Measurements from ENCODE around the gene INMT. TPM values are rescaled to one million over a fixed set of nuclear protein-coding genes. Genes with fewer than 3 reads are reported as not detected.

The INMT gene
- total RNA-seq, 2 experiments from 2014 or later: 0.24 TPM; not detected in 1

DNA sequence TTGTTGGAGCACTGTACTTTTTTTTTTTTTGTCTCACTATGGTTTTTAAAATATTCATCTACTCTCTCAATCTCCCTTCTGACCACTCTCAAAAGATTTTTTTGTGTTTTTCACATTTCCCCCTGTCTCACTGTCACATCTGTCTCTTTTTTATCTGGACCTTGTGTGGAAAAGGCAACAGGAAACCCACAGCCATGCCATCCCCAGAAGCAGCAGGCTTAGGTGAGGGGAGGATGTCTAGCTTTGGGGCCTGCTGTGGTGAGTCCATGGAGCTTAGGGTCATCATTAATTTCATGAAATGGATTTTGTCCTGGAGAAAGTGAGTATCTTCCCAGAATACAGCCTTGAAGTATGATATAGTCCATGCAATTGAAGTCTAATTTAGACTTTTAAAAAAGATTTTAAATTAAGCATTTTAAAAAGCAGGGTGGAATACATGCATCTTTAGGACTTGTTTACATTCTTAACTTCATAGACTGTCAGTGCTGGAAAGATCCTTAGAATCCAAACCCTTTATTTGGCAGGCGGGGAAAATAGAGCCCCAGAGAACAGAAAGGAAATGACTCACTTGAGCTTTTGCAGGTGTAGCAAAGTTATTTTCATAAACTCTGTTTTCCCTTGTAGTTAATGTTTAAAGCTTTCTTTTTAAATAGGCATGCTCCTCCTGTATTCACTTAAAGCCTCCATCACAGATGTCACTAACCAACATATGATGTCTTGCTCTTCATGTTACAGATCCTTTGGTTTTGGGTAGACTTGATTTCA lies 44.4 kb downstream of the INMT start:
- Mint-ChIP-seq H3K4me1 (ENCODE audit: low read depth) (peaks cover 13% of the 10 kb centered on the region), H3K36me3 (ENCODE audit: low read depth) (no peaks in the 10 kb centered on the region), H3K4me3 (no peak overlapping the region), H3K27me3 (ENCODE audit: low read depth) (no peaks in the 10 kb centered on the region), H3K9me3 (no peaks in the 10 kb centered on the region), H3K27ac (no peak overlapping the region)
- intact Hi-C loops (cut with micrococcal nuclease): loop anchor here (2.0 kb wide), 1 partner anchor 25 kb away; the partner anchor contains the start of gene MINDY4
- no peak for DNase-seq
- CTCF ChIA-PET: interaction anchor here (0.6 to 1.2 kb wide), 5 partner anchors 19 to 685 kb away, joined by 3 to 5 read pairs (median 4); no protein-coding TSS in a partner anchor

DNA sequence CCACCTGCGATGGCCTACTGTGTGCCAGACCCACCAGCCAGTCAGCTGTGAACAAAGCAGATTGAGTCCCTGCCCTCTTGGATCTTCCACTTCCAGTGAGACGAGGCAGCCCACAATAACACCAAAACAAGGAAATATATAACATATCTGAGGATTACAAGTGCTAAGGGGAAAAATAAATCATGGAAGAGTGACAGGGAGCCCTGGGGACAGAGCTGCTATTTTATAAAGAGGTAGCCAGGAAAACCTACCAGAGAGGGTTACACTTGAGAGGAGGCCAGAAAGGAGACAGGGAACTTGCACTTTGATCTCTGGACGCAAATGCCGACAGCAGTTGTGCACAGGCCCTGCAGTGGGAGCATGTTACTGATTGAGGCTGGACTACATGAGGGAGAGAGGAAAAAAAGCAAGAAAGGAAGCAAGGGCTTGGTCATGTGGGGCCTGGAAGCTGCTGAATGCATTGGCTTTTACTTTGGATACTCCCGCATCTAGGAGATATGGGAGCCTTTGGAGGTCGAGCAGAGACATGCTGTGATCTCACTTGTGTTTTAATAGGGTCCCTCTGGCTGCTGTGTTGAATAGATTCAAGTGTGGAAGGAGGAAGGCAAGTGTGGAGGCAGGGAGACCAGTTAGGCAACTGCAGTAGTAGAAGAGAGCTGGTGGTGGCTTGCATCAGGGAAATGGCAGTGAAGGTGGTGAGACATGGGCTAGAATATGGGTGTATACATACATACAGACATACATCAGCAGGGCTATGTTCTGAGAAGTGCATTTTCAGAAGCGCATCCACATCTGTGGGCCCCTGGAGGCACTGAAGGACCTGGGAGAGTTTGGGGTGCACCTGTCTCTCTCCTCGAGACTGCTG lies 45.5 kb downstream of the INMT start:
- CTCF ChIA-PET: interaction anchor here (0.6 to 1.2 kb wide), 3 partner anchors 185 to 684 kb away, joined by 3 to 4 read pairs (median 4); no protein-coding TSS in a partner anchor
- DNase-seq: no peak
- Mint-ChIP-seq H3K4me3 (no peak overlapping the region), H3K27me3 (ENCODE audit: low read depth) (no peaks in the 10 kb centered on the region), H3K36me3 (ENCODE audit: low read depth) (no peaks in the 10 kb centered on the region), H3K9me3 (no peaks in the 10 kb centered on the region), H3K4me1 (ENCODE audit: low read depth) (peaks cover 13% of the 10 kb centered on the region), H3K27ac (no peak overlapping the region)
- intact Hi-C loops (cut with micrococcal nuclease): loop anchor here (2.0 kb wide), 1 partner anchor 27 kb away; the partner anchor contains the start of gene MINDY4

DNA sequence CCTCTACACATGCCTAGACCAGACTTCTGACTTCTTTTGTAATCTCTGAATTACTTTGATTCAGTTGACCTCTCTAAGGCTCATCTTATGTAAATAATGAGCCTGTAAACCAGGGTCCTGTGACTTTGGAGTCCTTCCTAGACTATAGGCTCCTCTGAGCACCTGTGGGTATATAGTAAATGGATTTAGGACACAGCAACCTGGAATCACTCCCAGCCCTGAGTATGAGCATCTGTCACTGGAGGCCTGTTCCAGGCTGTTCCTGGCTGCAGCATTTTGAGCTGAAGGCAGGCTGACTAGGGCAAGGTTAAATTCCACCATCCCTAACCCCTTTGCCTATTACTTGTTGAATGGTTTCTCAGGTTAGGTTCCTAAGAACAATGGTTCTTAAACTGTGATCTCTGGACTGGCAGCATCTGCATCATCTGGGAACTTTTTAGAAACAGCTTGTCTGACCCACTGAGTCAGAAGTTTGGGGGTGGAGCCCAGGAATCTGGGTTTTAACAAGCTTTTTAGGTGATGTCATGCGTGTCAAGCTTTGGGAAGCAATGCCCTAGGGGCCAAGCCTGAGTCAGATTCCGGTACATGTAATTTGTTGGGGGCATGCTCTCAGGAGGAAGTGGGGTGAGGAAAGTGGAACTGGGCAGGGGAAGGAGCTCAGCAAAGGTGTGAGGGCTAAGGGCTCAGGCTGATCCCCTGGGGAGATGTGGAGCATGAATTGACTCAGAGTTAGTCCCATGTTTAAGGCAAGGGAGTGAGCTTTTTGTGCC lies 47.5 kb downstream of the INMT start:
- H3K27me3 Mint-ChIP-seq (ENCODE audit: low read depth): no peaks in the 10 kb centered on the region
- no peak overlapping the region for H3K4me3 Mint-ChIP-seq
- peaks cover 13% of the 10 kb centered on the region for H3K4me1 Mint-ChIP-seq (ENCODE audit: low read depth)
- DNase-seq: no peak
- no peaks in the 10 kb centered on the region for H3K36me3 Mint-ChIP-seq (ENCODE audit: low read depth)
- no peak overlapping the region for H3K27ac Mint-ChIP-seq
- CTCF ChIA-PET: interaction anchor here (0.8 to 2.5 kb wide), 4 partner anchors 140 to 322 kb away, joined by 4 to 8 read pairs (median 4); no protein-coding TSS in a partner anchor
- H3K9me3 Mint-ChIP-seq: no peaks in the 10 kb centered on the region
- intact Hi-C loops (cut with micrococcal nuclease): no loop called here

DNA sequence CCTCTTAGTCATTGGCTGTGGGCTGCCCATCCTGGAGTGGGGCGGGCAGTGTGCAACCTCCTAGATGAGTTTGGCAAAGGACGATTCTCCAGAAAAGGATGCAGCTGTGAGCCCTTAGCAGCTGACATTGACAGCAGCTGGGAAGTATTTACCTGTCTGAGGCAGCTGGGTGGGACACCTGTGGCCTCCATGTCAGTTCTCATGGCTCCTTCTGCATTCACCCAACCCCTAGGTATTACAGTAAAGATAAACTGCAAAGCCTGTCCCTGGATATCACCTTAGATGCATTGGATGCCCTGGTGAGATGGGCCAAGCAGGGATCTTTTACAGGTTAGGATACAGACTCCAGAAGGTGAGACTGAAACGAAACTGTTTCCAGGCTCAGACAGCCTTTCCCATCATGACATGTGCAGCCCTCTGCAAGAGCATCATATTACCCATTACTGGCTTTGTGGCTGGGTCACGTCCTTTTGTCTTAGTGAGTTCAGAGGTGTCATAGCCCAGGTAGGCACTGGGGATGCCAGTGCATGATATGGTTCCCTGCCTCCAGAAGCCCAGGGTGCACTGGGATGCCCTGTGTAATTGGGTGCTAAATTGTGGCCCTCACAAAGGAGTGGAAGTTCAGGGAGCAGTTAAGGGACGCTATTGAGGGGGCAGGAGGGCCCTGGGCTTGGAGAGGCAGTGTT lies 48.2 kb downstream of the INMT start:
- intact Hi-C loops (cut with micrococcal nuclease): loop anchor here (1.0 to 10.0 kb wide), 2 partner anchors 135 to 174 kb away; no protein-coding TSS in a partner anchor
- Mint-ChIP-seq H3K4me3 (no peak overlapping the region), H3K4me1 (ENCODE audit: low read depth) (peaks cover 13% of the 10 kb centered on the region), H3K27me3 (ENCODE audit: low read depth) (no peaks in the 10 kb centered on the region), H3K36me3 (ENCODE audit: low read depth) (no peaks in the 10 kb centered on the region), H3K9me3 (no peaks in the 10 kb centered on the region), H3K27ac (no peak overlapping the region)
- CTCF ChIA-PET: interaction anchor here (0.8 to 2.5 kb wide), 4 partner anchors 139 to 321 kb away, joined by 4 to 8 read pairs (median 4); no protein-coding TSS in a partner anchor
- no peak for DNase-seq

DNA sequence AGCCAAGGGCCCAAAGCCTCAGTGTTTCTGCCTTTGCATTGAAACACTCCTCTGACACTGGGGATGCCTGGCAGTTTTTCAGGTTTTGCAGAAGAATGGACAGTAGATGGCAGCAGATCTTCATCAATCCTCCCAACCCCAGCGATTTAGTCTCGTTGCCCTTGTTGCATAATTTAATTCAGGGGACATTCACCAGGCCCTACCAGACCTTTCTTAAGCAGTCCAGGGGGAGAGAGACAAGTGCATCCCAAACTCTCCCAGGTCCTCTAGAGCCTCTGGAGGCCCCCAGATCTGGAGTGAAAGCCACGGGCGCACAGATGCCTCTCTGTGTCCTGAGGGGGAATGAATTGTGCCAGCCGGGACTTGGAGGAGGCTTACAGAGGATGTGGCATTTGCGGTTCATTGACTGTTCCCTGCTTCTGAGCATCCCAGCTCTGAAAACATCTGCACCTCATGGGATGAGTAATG lies 48.9 kb downstream of the INMT start:
- Mint-ChIP-seq H3K36me3 (ENCODE audit: low read depth) (no peaks in the 10 kb centered on the region), H3K4me3 (no peak overlapping the region), H3K9me3 (no peaks in the 10 kb centered on the region), H3K4me1 (ENCODE audit: low read depth) (peaks cover 13% of the 10 kb centered on the region), H3K27ac (no peak overlapping the region), H3K27me3 (ENCODE audit: low read depth) (no peaks in the 10 kb centered on the region)
- DNase-seq: peak; percentile 56
- CTCF ChIA-PET: interaction anchor here (0.7 to 1.4 kb wide), 2 partner anchors 103 to 136 kb away, joined by 3 to 5 read pairs; no protein-coding TSS in a partner anchor
- intact Hi-C loops (cut with micrococcal nuclease): loop anchor here (1.0 to 10.0 kb wide), 3 partner anchors 134 to 321 kb away; no protein-coding TSS in a partner anchor

DNA sequence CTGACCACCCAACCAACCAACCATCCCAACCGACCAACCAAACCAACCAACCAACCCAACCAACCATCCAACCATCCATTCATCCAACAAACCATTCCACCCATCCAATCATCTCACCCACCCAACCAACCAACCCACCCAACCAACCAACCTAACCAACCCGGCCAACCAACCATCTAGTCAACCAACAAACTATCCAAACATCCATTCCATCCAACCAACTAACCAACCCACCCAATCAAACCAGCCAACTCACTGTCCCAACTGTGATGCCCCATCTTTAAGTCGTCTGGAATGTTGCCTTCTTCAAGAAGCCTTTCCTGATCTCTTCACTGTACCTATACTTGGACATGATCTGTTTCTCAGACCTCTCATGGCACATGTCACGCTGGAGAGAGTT lies 50.9 kb downstream of the INMT start:
- Mint-ChIP-seq H3K27ac (no peak overlapping the region), H3K9me3 (no peaks in the 10 kb centered on the region), H3K36me3 (ENCODE audit: low read depth) (no peaks in the 10 kb centered on the region), H3K27me3 (ENCODE audit: low read depth) (no peaks in the 10 kb centered on the region), H3K4me3 (no peak overlapping the region), H3K4me1 (ENCODE audit: low read depth) (peaks cover 2% of the 10 kb centered on the region)
- CTCF ChIA-PET: interaction anchor here (0.7 kb wide), 1 partner anchor 195 kb away, joined by 3 read pairs; no protein-coding TSS in a partner anchor
- DNase-seq: no peak
- intact Hi-C loops (cut with micrococcal nuclease): loop anchor here (10.0 kb wide), 1 partner anchor 132 kb away; no protein-coding TSS in a partner anchor

DNA sequence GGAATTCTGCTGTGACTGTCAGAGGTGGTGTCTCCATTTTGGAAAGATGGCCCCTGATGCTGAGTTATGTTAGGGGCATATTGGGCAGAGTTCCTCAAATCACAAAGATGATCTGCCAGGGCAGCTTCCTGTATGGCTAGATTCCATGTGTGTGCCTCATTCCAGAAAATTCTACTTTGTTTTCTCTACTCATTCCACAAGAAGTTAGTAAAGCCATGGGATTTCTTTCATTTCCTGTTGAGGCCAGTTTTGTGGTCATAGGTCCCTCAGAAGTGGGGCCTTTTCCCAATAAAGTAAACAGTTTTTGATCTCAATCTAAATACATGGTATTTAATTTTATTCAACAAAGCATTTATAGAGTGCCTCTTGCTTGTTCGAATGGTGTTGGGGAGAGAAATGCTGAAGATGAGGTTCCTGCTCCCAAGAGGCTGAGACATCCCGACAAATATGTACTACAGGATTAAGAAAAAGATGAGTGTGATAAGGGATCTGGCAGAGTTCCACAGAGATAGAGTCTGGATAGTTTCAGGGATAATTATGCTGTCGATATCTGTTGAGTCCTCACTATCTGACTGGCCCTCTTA lies 52.2 kb downstream of the INMT start:
- Mint-ChIP-seq H3K9me3 (no peaks in the 10 kb centered on the region), H3K27ac (no peak overlapping the region), H3K4me3 (no peak overlapping the region), H3K27me3 (ENCODE audit: low read depth) (no peaks in the 10 kb centered on the region), H3K4me1 (ENCODE audit: low read depth) (peaks cover 2% of the 10 kb centered on the region), H3K36me3 (ENCODE audit: low read depth) (no peaks in the 10 kb centered on the region)
- intact Hi-C loops (cut with micrococcal nuclease): loop anchor here (10.0 kb wide), 1 partner anchor 131 kb away; no protein-coding TSS in a partner anchor
- CTCF ChIA-PET: no interaction called here
- DNase-seq: no peak

DNA sequence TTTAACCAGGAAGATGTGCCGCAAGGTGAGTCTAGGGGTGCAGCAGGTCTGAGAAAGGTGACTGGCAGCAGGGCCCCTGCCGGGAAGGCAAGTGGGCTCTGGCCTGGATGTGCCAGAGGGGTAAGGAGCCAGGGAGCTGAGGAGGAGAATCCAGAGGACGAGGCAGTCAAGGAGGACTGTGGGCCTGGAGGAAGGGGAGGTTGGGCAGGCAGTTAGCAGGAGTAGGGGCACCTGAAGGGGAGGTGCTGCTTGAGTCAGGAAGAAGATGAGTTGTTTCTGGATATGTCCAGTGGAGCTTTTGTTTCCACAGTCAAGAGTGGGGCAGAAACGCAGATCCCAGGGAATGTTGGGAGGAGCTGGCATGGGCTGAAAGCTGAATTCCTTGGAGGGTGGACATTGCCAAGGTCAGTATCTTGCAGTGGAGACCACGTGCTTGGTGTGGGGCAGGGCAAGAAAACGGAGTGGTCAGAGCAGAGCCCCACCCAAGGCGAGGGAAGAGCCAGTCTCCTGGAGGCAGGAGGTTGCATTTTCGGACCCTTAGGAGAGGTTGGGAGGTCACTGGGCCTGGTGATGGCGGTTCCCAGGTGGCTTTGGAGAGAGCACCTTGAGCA lies 53.3 kb downstream of the INMT start:
- no peak overlapping the region for H3K4me3 Mint-ChIP-seq
- H3K36me3 Mint-ChIP-seq (ENCODE audit: low read depth): no peaks in the 10 kb centered on the region
- CTCF ChIA-PET: interaction anchor here (1.3 kb wide), 1 partner anchor 178 kb away, joined by 3 read pairs; no protein-coding TSS in a partner anchor
- intact Hi-C loops (cut with micrococcal nuclease): loop anchor here (10.0 kb wide), 1 partner anchor 130 kb away; no protein-coding TSS in a partner anchor
- H3K9me3 Mint-ChIP-seq: no peaks in the 10 kb centered on the region
- H3K27ac Mint-ChIP-seq: no peak overlapping the region
- no peaks in the 10 kb centered on the region for H3K27me3 Mint-ChIP-seq (ENCODE audit: low read depth)
- DNase-seq: no peak
- H3K4me1 Mint-ChIP-seq (ENCODE audit: low read depth): peaks cover 2% of the 10 kb centered on the region

DNA sequence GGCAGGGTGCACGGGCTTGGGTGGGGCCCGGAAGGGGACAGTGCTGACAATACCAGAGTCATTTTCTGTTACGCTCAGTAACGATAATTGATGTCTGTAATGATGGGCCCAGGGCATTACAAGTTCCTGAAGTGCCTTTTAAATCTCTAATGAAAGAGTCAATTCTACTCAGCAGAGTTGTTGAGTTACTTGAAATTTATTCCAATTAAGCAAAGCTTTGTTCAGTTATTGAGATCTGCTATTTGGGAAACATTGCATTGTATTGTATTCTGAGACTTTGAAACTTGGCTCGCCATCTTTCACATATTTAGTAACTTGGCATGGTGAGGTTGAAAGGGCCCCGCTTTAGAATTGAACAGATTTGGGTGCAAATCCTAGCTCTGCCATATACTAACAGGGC lies 54.0 kb downstream of the INMT start:
- CTCF ChIA-PET: interaction anchor here (1.3 kb wide), 1 partner anchor 177 kb away, joined by 3 read pairs; no protein-coding TSS in a partner anchor
- Mint-ChIP-seq H3K4me1 (ENCODE audit: low read depth) (peaks cover 1% of the 10 kb centered on the region), H3K36me3 (ENCODE audit: low read depth) (no peaks in the 10 kb centered on the region), H3K27ac (no peak overlapping the region), H3K9me3 (no peaks in the 10 kb centered on the region), H3K4me3 (no peak overlapping the region), H3K27me3 (ENCODE audit: low read depth) (no peaks in the 10 kb centered on the region)
- intact Hi-C loops (cut with micrococcal nuclease): loop anchor here (10.0 kb wide), 1 partner anchor 129 kb away; no protein-coding TSS in a partner anchor
- no peak for DNase-seq

Measured in activated naive CD4-positive, alpha-beta T cell treated with anti-CD3 and anti-CD28 coated beads for 36 hours (primary cell).